Measurements from ENCODE around the gene TAAR8.
"Not testable (repeated sequence)": the region's sequence is repeated elsewhere in the genome, so short reads cannot be mapped to it uniquely, and the experiment has no call there.

The TAAR8 gene

GRCh38 chr6:132551214-132551613 lies 1.3 kb upstream of the TAAR8 start:
- in situ Hi-C loops (cut with HindIII; ENCODE audit: low pct_ligation_motif_present, low sequenced_read_pairs), result no loop called here
- no peaks in the 10 kb centered on the region for H3K36me3 ChIP-seq (replicated peaks)
- H3K27me3 ChIP-seq (replicated peaks), result no peaks in the 10 kb centered on the region
- no peak overlapping the region for H3K27ac ChIP-seq
- DNase-seq, result no peak
- TF ChIP-seq CTCF (IDR thresholded peaks at IDR 0.05; ENCODE audit: low read depth, low read length, missing control alignments), result no peak
- H3K4me3 ChIP-seq (ENCODE audit: low read depth, low read length), result no peak overlapping the region

GRCh38 chr6:132560087-132560486 lies 7.6 kb downstream of the TAAR8 start:
- DNase-seq; H3K27ac ChIP-seq; H3K27me3 ChIP-seq (replicated peaks); in situ Hi-C loops (cut with HindIII; ENCODE audit: low pct_ligation_motif_present, low sequenced_read_pairs); H3K36me3 ChIP-seq (replicated peaks); H3K4me3 ChIP-seq (ENCODE audit: low read depth, low read length): not testable (repeated sequence)

- H3K27ac ChIP-seq, result no peak overlapping the region
- DNase-seq, result no peak
- in situ Hi-C loops (cut with HindIII; ENCODE audit: low pct_ligation_motif_present, low sequenced_read_pairs), result no loop called here
- H3K27me3 ChIP-seq (replicated peaks), result peaks cover 6% of the 10 kb centered on the region
- H3K4me3 ChIP-seq (ENCODE audit: low read depth, low read length), result no peak overlapping the region
- TF ChIP-seq CTCF (IDR thresholded peaks at IDR 0.05; ENCODE audit: low read depth, low read length, missing control alignments), result no peak
- H3K36me3 ChIP-seq (replicated peaks), result no peaks in the 10 kb centered on the region
Measured at GRCh38 chr6:132566404-132566803, 13.9 kb downstream of the TAAR8 start.

- Histone ChIP-seq H3K27me3 (replicated peaks) (peaks cover 8% of the 10 kb centered on the region), H3K27ac (no peak overlapping the region), H3K36me3 (replicated peaks) (no peaks in the 10 kb centered on the region), H3K4me3 (ENCODE audit: low read depth, low read length) (no peak overlapping the region)
- TF ChIP-seq CTCF (IDR thresholded peaks at IDR 0.05; ENCODE audit: low read depth, low read length, missing control alignments), result no peak
- no peak for DNase-seq
- in situ Hi-C loops (cut with HindIII; ENCODE audit: low pct_ligation_motif_present, low sequenced_read_pairs), result no loop called here
Measured at GRCh38 chr6:132567566-132567965, 15.1 kb downstream of the TAAR8 start.

GRCh38 chr6:132568611-132569010 lies 16.1 kb downstream of the TAAR8 start:
- no peak overlapping the region for H3K4me3 ChIP-seq (ENCODE audit: low read depth, low read length)
- no peak for DNase-seq
- no peak overlapping the region for H3K27ac ChIP-seq
- peaks cover 8% of the 10 kb centered on the region for H3K27me3 ChIP-seq (replicated peaks)
- H3K36me3 ChIP-seq (replicated peaks), result no peaks in the 10 kb centered on the region
- in situ Hi-C loops (cut with HindIII; ENCODE audit: low pct_ligation_motif_present, low sequenced_read_pairs), result no loop called here
- no peak for TF ChIP-seq CTCF (IDR thresholded peaks at IDR 0.05; ENCODE audit: low read depth, low read length, missing control alignments)

GRCh38 chr6:132569170-132569569 lies 16.7 kb downstream of the TAAR8 start:
- in situ Hi-C loops (cut with HindIII; ENCODE audit: low pct_ligation_motif_present, low sequenced_read_pairs), result no loop called here
- Histone ChIP-seq H3K27me3 (replicated peaks) (peaks cover 8% of the 10 kb centered on the region), H3K36me3 (replicated peaks) (no peaks in the 10 kb centered on the region), H3K27ac (no peak overlapping the region), H3K4me3 (ENCODE audit: low read depth, low read length) (no peak overlapping the region)
- DNase-seq, result no peak
- no peak for TF ChIP-seq CTCF (IDR thresholded peaks at IDR 0.05; ENCODE audit: low read depth, low read length, missing control alignments)
